G401 (cell line): ENCODE measurements around the gene PCDH11X. TPM values are rescaled to one million over a fixed set of nuclear protein-coding genes. Genes with fewer than 3 reads are reported as not detected.
"Not testable (repeated sequence)": the region's sequence is repeated elsewhere in the genome, so short reads cannot be mapped to it uniquely, and the experiment has no call there.

Experiments used
- DNase-seq: peaks from one replicate; pipeline ENCODE4 v3.0.0-alpha.2; 2015; ENCODE audit warnings: low spot score
- in situ Hi-C: cut with HindIII; loops from 2 replicates; pipeline ENCODE4 v1.10.0; 2016; ENCODE audit warnings: low sequenced_read_pairs, mixed read lengths
- total RNA-seq: library from RNA; depleted of rRNA; stranded (reverse); fragments of >200 nt; shearing (Covaris generic); gene quantifications from 2 replicates; pipeline ENCODE4 v1.2.3, GENCODE V29; 2014; rRNA removed

The PCDH11X gene
- 0.06 TPM in 1 of 2 replicates, not detected in the other for total RNA-seq

DNA sequence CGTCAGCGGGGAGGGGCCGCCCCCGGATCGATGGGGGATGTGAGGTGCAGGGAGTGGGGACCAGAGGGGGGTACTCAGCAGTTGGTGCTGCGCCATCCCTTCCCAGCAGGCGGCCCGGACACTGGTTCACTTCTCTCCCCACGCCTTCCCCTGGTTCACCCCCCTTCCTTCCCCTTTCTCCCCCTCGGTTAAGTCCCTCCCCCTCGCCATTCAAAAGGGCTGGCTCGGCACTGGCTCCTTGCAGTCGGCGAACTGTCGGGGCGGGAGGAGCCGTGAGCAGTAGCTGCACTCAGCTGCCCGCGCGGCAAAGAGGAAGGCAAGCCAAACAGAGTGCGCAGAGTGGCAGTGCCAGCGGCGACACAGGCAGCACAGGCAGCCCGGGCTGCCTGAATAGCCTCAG, at the start of gene PCDH11X:
Gene PCDH11X, plus strand, starts transcription at position 241 of the 400 bp plus-strand sequence. CDS start 56,130 bp downstream, outside the sequence.
- DNase-seq, in situ Hi-C loops: not testable (repeated sequence)

- in situ Hi-C loops, DNase-seq: not testable (repeated sequence)
These were observed 31.7 kb upstream of the PCDH11X start for GRCh38 chrX:91747446-91747845.

GRCh38 chrX:91753022-91753421, 26.2 kb upstream of the PCDH11X start:
- in situ Hi-C loops, DNase-seq: not testable (repeated sequence)

GRCh38 chrX:91770619-91771488, 8.3 kb upstream of the PCDH11X start:
- in situ Hi-C loops, DNase-seq: not testable (repeated sequence)

- in situ Hi-C loops, DNase-seq: not testable (repeated sequence)
These were observed 5.2 kb upstream of the PCDH11X start for GRCh38 chrX:91773943-91774342.

DNA sequence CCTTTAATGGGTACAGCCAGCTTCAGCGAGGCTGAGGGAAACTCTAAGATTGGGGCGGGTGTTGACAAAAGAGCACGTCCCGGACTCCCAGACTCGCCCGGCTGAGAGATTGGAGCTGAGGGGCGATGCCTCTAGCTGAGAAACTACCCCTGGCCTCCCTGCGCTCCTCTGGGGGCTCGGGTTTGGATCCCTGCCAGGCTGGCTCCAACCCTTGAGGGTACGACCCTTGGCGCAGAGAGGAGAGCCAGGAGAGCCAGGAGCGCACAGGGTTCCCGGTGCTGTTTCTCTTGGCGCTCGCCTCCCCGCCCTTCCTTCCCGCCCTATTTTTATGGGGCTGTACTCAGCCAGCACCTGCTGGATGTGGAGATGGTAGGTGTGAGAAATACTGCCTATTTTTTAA, 833 bp downstream of the PCDH11X start:
- DNase-seq, in situ Hi-C loops: not testable (repeated sequence)

DNA sequence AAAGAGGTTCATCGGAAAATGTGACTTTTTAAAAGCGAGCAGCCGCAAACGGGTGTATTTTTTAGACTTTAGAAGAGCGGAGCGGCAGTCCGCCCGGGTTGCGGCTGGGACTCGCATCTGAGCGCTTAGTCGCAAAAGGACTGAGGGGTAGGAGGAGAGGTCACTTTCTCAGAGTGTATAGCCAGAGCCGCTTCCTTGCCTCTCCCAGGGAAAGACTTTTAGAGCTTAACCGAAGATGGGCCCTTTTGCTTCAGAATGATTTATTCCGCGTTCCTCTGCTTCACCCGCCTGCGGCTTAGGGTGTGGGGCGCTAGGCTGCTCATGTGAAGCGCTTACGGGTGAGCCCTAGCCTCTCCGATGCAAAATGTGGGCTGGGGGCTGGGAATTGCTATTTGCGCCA, 1.5 kb downstream of the PCDH11X start:
- DNase-seq, in situ Hi-C loops: not testable (repeated sequence)

DNA sequence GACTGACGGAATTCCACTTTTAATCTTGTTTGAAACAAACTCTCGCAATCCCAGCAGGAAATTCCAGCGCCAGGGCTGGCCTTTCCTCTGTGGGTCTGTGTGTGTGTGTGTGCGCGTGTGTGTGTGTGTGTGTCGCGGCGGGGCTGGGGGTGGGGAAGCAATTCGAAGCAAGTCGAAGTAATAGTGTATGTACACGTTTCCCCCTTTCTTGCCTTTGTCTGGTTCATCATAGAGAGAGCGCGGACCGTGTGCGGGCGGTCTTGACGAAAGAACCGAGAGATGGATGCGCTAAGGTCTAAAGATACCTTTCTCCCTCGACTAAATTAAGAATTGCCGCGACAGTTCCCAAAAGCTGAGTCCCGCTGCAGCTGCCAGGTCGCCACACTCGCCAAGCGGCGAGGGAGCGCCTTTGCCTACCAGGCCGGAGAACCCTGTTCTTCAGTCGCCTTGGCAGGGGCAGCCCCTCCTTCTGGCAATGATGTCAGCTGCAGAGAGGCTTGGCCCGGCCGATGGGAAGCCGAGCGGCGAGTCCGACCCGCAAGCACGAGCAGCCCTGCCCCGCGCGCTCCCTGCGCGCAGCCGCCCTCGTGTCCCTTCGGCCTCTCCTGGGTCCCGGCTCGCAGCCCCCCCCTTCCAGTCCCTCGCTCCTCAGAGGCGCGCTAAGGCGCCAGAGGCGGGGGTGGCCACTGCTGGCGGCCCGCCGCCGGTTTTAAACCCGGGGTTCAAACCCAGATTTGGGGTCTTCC, 2.6 kb downstream of the PCDH11X start:
- in situ Hi-C loops, DNase-seq: not testable (repeated sequence)

GRCh38 chrX:91782825-91783224, 3.6 kb downstream of the PCDH11X start:
- in situ Hi-C loops, DNase-seq: not testable (repeated sequence)

DNA sequence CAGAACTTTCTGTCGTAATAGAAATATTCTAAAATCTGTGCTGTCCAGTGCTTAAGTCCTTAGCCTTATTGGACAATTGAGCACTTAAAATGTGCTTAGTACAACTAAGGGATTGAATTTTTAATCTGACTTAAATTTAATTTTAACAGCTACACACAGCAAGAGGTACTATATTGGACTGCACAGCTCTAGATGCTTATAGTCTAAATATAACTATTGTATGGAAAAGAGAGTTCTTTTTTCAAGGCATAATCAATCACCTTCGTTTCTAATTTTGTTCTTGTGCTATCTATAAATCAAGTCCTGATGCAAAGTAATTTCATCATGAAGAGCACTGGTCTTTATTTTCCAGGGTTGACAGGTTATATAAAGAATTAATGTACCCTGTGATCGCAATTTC, 38.4 kb downstream of the PCDH11X start:
- in situ Hi-C loops, DNase-seq: not testable (repeated sequence)

DNA sequence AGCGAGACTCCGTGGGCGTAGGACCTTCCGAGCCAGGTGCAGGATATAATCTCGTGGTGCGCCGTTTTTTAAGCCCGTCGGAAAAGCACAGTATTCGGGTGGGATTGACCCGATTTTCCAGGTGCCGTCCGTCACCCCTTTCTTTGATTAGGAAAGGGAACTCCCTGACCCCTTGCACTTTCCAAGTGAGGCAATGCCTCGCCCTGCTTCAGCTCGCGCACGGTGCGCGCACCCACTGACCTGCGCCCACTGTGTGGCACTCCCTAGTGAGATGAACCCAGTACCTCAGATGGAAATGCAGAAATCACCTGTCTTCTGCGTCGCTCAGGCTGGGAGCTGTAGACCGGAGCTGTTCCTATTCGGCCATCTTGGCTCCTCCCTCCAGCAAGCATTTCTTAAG, 46.1 kb downstream of the PCDH11X start:
- DNase-seq, in situ Hi-C loops: not testable (repeated sequence)
